Bronchial epithelial cell (primary cell): ENCODE measurements around the gene HORMAD2. TPM values are rescaled to one million over a fixed set of nuclear protein-coding genes. Genes with fewer than 3 reads are reported as not detected.

Experiments used
- DNase-seq: peaks from one replicate; pipeline ENCODE4 v3.0.0-alpha.2; 2010; ENCODE audit warnings: low read depth
- FAIRE-seq: peaks from 2 replicates; lab custom pipeline; 2011; peaks lifted over from hg19 to GRCh38; lab: Jason Lieb, UNC
- H3K27me3 ChIP-seq: 2 replicates; pipeline ENCODE4 v1.5.1; 2011; ENCODE audit warnings: low read length; ENCODE audit not compliant: control insufficient read depth, insufficient read depth
- H3K36me3 ChIP-seq: 2 replicates; pipeline ENCODE4 v1.5.1; 2011; ENCODE audit warnings: low read length; ENCODE audit not compliant: control insufficient read depth, insufficient read depth
- H3K4me3 ChIP-seq: 2 replicates; pipeline ENCODE4 v1.5.1; 2011; ENCODE audit warnings: mild to moderate bottlenecking, low read depth, low read length, control low read depth
- total RNA-seq: library from RNA; depleted of rRNA; stranded (reverse); fragments of >200 nt; gene quantifications from 2 replicates; pipeline ENCODE4 v1.2.1, GENCODE V29; 2014
- TF ChIP-seq, protein P1 (sequence below): IDR thresholded peaks from 2 replicates; pipeline ENCODE4 v1.5.1; 2011; ENCODE audit warnings: mild to moderate bottlenecking, moderate library complexity, low read length, control low read depth, inconsistent platforms; ENCODE audit not compliant: insufficient read depth, severe bottlenecking

The HORMAD2 gene
- total RNA-seq, 1 donor from 2014 or later: not detected

DNA sequence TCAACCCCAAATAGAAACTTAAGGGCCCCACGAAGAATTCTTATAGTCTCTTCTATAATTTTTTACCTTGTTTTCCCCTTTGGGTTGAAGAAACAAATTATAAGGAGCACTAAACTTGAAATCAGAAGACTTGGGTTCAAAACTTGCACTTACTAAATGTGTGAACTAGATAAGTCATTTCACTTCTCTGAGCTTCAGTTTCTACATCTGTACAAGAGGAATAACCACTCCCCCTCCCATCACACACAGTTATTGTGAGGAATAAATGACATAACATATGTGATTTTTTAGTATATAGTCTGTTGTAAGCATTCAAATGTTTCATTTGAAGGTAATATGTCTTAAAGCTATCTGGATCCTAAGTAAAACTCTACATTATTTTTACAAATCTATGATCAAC is 87.5 kb downstream of the HORMAD2 start:
- FAIRE-seq: no peak
- no peaks in the 10 kb centered on the region for H3K36me3 ChIP-seq
- no peak overlapping the region for H3K4me3 ChIP-seq

DNA sequence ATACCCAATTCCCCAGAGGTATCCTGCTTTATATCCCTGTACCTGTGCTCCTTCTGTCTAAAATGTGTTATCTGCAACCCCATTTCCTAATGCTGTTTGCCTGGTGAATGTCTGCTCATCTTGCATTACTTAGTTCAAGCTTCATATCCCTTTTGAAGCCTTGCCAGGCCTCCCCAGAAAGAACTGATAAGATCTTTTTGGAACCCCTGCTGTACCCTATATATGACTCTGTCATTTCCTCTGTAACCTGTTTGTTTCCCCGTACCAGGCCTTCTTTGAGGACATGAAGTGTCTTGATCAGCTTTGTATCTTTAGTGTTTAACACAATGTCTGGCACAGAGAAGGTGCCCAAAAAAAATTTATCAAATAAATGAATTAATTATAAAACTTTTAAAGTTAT is 88.7 kb downstream of the HORMAD2 start:
- Histone ChIP-seq H3K4me3 (no peak overlapping the region), H3K36me3 (no peaks in the 10 kb centered on the region), H3K27me3 (no peaks in the 10 kb centered on the region)
- DNase-seq: no peak
- TF ChIP-seq, protein P1, sequence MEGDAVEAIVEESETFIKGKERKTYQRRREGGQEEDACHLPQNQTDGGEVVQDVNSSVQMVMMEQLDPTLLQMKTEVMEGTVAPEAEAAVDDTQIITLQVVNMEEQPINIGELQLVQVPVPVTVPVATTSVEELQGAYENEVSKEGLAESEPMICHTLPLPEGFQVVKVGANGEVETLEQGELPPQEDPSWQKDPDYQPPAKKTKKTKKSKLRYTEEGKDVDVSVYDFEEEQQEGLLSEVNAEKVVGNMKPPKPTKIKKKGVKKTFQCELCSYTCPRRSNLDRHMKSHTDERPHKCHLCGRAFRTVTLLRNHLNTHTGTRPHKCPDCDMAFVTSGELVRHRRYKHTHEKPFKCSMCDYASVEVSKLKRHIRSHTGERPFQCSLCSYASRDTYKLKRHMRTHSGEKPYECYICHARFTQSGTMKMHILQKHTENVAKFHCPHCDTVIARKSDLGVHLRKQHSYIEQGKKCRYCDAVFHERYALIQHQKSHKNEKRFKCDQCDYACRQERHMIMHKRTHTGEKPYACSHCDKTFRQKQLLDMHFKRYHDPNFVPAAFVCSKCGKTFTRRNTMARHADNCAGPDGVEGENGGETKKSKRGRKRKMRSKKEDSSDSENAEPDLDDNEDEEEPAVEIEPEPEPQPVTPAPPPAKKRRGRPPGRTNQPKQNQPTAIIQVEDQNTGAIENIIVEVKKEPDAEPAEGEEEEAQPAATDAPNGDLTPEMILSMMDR: no peak
- no peak for FAIRE-seq

More for the DNA sequence above, 87.5 kb downstream of the HORMAD2 start:
- TF ChIP-seq, protein P1: no peak
- H3K27me3 ChIP-seq: no peaks in the 10 kb centered on the region
- DNase-seq: no peak

- Histone ChIP-seq H3K36me3 (no peaks in the 10 kb centered on the region), H3K27me3 (no peaks in the 10 kb centered on the region), H3K4me3 (no peak overlapping the region)
- no peak for DNase-seq
- no peak for FAIRE-seq
- TF ChIP-seq, protein P1: no peak
Measured at GRCh38 chr22:30170129-30170528, 89.9 kb downstream of the HORMAD2 start.

DNA sequence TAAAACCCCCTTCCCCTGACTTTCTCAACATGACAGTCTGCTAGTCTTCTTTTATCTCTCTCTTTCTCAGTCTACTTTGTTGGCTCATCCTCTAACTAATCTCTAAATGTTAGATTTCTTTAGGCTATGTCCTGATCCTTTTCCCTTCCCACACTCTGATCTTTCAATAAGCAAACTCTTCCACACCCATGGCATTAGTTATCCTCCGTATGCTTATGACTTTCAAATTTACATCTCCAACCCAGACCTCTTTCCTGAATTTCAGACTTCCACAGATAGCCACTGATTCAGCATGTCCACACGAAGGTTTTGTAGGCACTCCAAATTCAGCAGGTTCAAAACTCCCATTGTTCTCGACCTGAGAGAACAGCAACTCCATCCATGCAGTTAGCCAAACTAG is 90.7 kb downstream of the HORMAD2 start:
- no peak for DNase-seq
- TF ChIP-seq, protein P1: no peak
- H3K36me3 ChIP-seq: no peaks in the 10 kb centered on the region
- FAIRE-seq: no peak
- no peak overlapping the region for H3K4me3 ChIP-seq
- no peaks in the 10 kb centered on the region for H3K27me3 ChIP-seq

DNA sequence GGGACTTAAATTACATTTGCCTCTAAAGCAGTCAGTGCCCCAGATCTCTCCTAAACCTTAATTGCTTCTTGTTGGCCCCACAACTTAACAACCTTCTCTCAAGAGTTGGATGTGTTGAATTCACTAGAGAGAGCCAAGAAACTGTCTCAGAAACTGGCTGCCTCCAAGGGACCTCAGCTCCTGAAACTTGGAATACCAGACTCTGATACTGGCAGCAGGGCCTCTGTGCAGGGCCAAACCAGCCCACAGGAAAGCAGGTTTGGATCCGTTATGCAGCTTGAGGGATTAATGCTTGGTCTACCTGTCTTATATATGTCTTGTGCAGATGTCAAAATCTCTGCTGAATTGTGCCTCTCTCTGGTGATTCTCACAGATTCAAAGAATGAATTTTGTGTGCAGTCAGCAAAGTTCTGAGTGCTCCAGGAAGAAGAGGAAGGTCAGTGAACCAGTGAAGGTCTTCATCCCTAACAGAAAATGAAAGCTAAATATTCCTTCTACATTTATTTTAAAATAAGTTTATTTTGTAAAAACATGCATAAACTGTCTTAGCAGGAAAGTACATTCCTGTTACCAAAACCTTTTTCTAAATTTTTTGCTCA is 95.5 kb downstream of the HORMAD2 start:
- Histone ChIP-seq H3K27me3 (no peaks in the 10 kb centered on the region), H3K36me3 (no peaks in the 10 kb centered on the region), H3K4me3 (no peak overlapping the region)
- FAIRE-seq (no peak), DNase-seq (no peak)
- TF ChIP-seq, protein P1: no peak

DNA sequence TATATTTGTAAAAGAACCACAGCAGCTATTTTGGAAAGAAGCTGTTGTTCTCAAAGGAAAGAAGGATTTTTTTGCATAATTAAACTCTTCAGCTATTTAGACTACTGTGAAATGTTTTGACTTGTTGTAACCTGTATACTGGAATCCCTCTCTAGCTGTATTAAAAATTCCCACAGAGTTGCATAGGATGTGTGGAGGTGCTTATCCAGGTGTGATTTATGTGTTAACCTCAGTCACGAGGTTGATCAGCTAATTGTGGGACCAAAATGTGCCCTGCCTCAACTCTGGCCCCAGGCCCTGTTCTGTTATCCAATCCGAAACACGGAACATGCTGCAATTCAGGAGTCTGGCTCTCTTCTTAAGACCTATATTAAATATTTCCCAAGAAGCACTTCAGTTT is 96.2 kb downstream of the HORMAD2 start:
- Histone ChIP-seq H3K4me3 (no peak overlapping the region), H3K27me3 (no peaks in the 10 kb centered on the region), H3K36me3 (no peaks in the 10 kb centered on the region)
- FAIRE-seq (no peak), DNase-seq (peak; percentile 74)
- TF ChIP-seq, protein P1: no peak
